Mucosa of stomach (tissue), 1 donor: Measurements from ENCODE around the gene KLC1.

ENCODE experiments used
- H3K27me3 ChIP-seq: one replicate; pipeline ENCODE4 v1.7.0; 2013; ENCODE audit warnings: mild to moderate bottlenecking, low read length; ENCODE audit not compliant: control insufficient read depth, insufficient read depth
- H3K36me3 ChIP-seq: one replicate; pipeline ENCODE4 v1.7.0; 2013; ENCODE audit warnings: low read length; ENCODE audit not compliant: control insufficient read depth, insufficient read depth
- H3K4me1 ChIP-seq: one replicate; pipeline ENCODE4 v1.7.0; 2013; ENCODE audit warnings: mild to moderate bottlenecking, low read length; ENCODE audit not compliant: control insufficient read depth, insufficient read depth
- H3K4me3 ChIP-seq: one replicate; pipeline ENCODE4 v1.7.0; 2013; ENCODE audit warnings: low read length
- H3K9ac ChIP-seq: one replicate; pipeline ENCODE4 v1.7.0; 2013; ENCODE audit warnings: mild to moderate bottlenecking, low read length, moderate library complexity
- H3K9me3 ChIP-seq: one replicate; pipeline ENCODE4 v1.7.0; 2013; ENCODE audit warnings: mild to moderate bottlenecking, low read length, moderate library complexity; ENCODE audit not compliant: control insufficient read depth
- donor health status: Pancreatic carcinoma.

KLC1 gene

GRCh38 chr14:103739793-103740501 is 110.9 kb downstream of the KLC1 start:
- no peak overlapping the region for H3K9ac ChIP-seq
- peaks cover 4% of the 10 kb centered on the region for H3K4me1 ChIP-seq
- H3K9me3 ChIP-seq = no peaks in the 10 kb centered on the region
- H3K27me3 ChIP-seq = no peaks in the 10 kb centered on the region
- peaks cover 8% of the 10 kb centered on the region for H3K36me3 ChIP-seq
- no peak overlapping the region for H3K4me3 ChIP-seq

- H3K9ac ChIP-seq = no peak overlapping the region
- H3K27me3 ChIP-seq = no peaks in the 10 kb centered on the region
- H3K9me3 ChIP-seq = no peaks in the 10 kb centered on the region
- H3K36me3 ChIP-seq = peaks cover 8% of the 10 kb centered on the region
- peaks cover 4% of the 10 kb centered on the region for H3K4me1 ChIP-seq
- H3K4me3 ChIP-seq = no peak overlapping the region
Observed at GRCh38 chr14:103740991-103741689, 112.1 kb downstream of the KLC1 start.

GRCh38 chr14:103741876-103742275 is 112.9 kb downstream of the KLC1 start:
- Histone ChIP-seq H3K9ac (no peak overlapping the region), H3K4me1 (no peaks in the 10 kb centered on the region), H3K27me3 (no peaks in the 10 kb centered on the region), H3K36me3 (peaks cover 8% of the 10 kb centered on the region), H3K9me3 (no peaks in the 10 kb centered on the region), H3K4me3 (no peak overlapping the region)

GRCh38 chr14:103742499-103743255 is 113.7 kb downstream of the KLC1 start:
- Histone ChIP-seq H3K27me3 (no peaks in the 10 kb centered on the region), H3K9ac (no peak overlapping the region), H3K36me3 (peaks cover 8% of the 10 kb centered on the region), H3K4me1 (no peaks in the 10 kb centered on the region), H3K9me3 (no peaks in the 10 kb centered on the region), H3K4me3 (no peak overlapping the region)

GRCh38 chr14:103743691-103744090 is 114.7 kb downstream of the KLC1 start:
- no peak overlapping the region for H3K9ac ChIP-seq
- H3K4me3 ChIP-seq = no peak overlapping the region
- H3K27me3 ChIP-seq = no peaks in the 10 kb centered on the region
- H3K9me3 ChIP-seq = no peaks in the 10 kb centered on the region
- H3K36me3 ChIP-seq = peaks cover 8% of the 10 kb centered on the region
- H3K4me1 ChIP-seq = no peaks in the 10 kb centered on the region

- Histone ChIP-seq H3K4me1 (no peaks in the 10 kb centered on the region), H3K4me3 (no peak overlapping the region), H3K9ac (no peak overlapping the region), H3K36me3 (peaks cover 4% of the 10 kb centered on the region), H3K9me3 (no peaks in the 10 kb centered on the region), H3K27me3 (no peaks in the 10 kb centered on the region)
Observed at GRCh38 chr14:103744621-103745395, 115.8 kb downstream of the KLC1 start.

- Histone ChIP-seq H3K4me3 (no peak overlapping the region), H3K36me3 (no peaks in the 10 kb centered on the region), H3K4me1 (no peaks in the 10 kb centered on the region), H3K27me3 (no peaks in the 10 kb centered on the region), H3K9me3 (no peaks in the 10 kb centered on the region), H3K9ac (no peak overlapping the region)
Observed at GRCh38 chr14:103745424-103745823, 116.4 kb downstream of the KLC1 start.

GRCh38 chr14:103746701-103747100 is 117.7 kb downstream of the KLC1 start:
- no peaks in the 10 kb centered on the region for H3K4me1 ChIP-seq
- H3K36me3 ChIP-seq = no peaks in the 10 kb centered on the region
- H3K9ac ChIP-seq = no peak overlapping the region
- H3K9me3 ChIP-seq = no peaks in the 10 kb centered on the region
- no peak overlapping the region for H3K4me3 ChIP-seq
- no peaks in the 10 kb centered on the region for H3K27me3 ChIP-seq

GRCh38 chr14:103748534-103748857 is 119.5 kb downstream of the KLC1 start:
- no peaks in the 10 kb centered on the region for H3K36me3 ChIP-seq
- H3K9me3 ChIP-seq = no peaks in the 10 kb centered on the region
- H3K27me3 ChIP-seq = no peaks in the 10 kb centered on the region
- H3K4me3 ChIP-seq = no peak overlapping the region
- H3K9ac ChIP-seq = no peak overlapping the region
- peaks cover 9% of the 10 kb centered on the region for H3K4me1 ChIP-seq

GRCh38 chr14:103749452-103749851 is 120.4 kb downstream of the KLC1 start:
- H3K9me3 ChIP-seq = no peaks in the 10 kb centered on the region
- no peak overlapping the region for H3K9ac ChIP-seq
- no peak overlapping the region for H3K4me3 ChIP-seq
- H3K4me1 ChIP-seq = peaks cover 14% of the 10 kb centered on the region
- no peaks in the 10 kb centered on the region for H3K27me3 ChIP-seq
- no peaks in the 10 kb centered on the region for H3K36me3 ChIP-seq

GRCh38 chr14:103749860-103750259 is 120.8 kb downstream of the KLC1 start:
- peaks cover 14% of the 10 kb centered on the region for H3K4me1 ChIP-seq
- no peaks in the 10 kb centered on the region for H3K27me3 ChIP-seq
- H3K9me3 ChIP-seq = no peaks in the 10 kb centered on the region
- no peak overlapping the region for H3K4me3 ChIP-seq
- H3K9ac ChIP-seq = no peak overlapping the region
- H3K36me3 ChIP-seq = no peaks in the 10 kb centered on the region
